ENCODE results near the gene DHRS13.
A peak's percentile ranks its signal among the peaks of the same experiment; 100 is the strongest.

DHRS13 gene

DNA sequence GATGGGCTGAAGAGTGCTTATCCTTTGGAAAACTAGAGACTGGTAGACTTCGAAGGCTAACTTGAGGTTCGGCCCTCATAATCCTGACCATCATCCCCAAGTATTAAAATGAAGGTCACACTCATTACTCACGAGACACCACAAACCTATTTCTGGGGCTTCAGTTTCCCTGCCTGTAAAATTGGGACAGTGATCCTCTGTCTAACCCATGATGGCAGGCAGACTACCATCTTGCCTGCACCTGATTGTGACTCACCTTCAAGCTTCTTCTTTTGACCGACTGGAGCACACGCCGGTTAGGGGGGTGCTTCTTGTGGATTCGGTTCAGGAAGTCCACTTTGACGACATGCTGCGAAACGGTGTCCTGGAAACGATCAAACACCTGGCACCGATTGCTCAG is 14.2 kb upstream of the DHRS13 start:
- H3K4me3 ChIP-seq (ENCODE audit: low read depth, low read length): no peak overlapping the region
- in situ Hi-C loops (cut with HindIII; ENCODE audit: low pct_ligation_motif_present, low sequenced_read_pairs): no loop called here
- H3K27me3 ChIP-seq (replicated peaks): no peaks in the 10 kb centered on the region
- no peak for DNase-seq
- TF ChIP-seq, protein P1, sequence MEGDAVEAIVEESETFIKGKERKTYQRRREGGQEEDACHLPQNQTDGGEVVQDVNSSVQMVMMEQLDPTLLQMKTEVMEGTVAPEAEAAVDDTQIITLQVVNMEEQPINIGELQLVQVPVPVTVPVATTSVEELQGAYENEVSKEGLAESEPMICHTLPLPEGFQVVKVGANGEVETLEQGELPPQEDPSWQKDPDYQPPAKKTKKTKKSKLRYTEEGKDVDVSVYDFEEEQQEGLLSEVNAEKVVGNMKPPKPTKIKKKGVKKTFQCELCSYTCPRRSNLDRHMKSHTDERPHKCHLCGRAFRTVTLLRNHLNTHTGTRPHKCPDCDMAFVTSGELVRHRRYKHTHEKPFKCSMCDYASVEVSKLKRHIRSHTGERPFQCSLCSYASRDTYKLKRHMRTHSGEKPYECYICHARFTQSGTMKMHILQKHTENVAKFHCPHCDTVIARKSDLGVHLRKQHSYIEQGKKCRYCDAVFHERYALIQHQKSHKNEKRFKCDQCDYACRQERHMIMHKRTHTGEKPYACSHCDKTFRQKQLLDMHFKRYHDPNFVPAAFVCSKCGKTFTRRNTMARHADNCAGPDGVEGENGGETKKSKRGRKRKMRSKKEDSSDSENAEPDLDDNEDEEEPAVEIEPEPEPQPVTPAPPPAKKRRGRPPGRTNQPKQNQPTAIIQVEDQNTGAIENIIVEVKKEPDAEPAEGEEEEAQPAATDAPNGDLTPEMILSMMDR (IDR thresholded peaks at IDR 0.05; ENCODE audit: low read depth, low read length, missing control alignments): no peak
- no peak overlapping the region for H3K27ac ChIP-seq
- peaks cover 86% of the 10 kb centered on the region for H3K36me3 ChIP-seq (replicated peaks)

- no peaks in the 10 kb centered on the region for H3K27me3 ChIP-seq (replicated peaks)
- in situ Hi-C loops (cut with HindIII; ENCODE audit: low pct_ligation_motif_present, low sequenced_read_pairs): no loop called here
- TF ChIP-seq, protein P1 (IDR thresholded peaks at IDR 0.05; ENCODE audit: low read depth, low read length, missing control alignments): peak; percentile 68
- peaks cover 89% of the 10 kb centered on the region for H3K36me3 ChIP-seq (replicated peaks)
- DNase-seq: no peak
- no peak overlapping the region for H3K4me3 ChIP-seq (ENCODE audit: low read depth, low read length)
- no peak overlapping the region for H3K27ac ChIP-seq
Observed at GRCh38 chr17:28916302-28916934, 13.5 kb upstream of the DHRS13 start.

DNA sequence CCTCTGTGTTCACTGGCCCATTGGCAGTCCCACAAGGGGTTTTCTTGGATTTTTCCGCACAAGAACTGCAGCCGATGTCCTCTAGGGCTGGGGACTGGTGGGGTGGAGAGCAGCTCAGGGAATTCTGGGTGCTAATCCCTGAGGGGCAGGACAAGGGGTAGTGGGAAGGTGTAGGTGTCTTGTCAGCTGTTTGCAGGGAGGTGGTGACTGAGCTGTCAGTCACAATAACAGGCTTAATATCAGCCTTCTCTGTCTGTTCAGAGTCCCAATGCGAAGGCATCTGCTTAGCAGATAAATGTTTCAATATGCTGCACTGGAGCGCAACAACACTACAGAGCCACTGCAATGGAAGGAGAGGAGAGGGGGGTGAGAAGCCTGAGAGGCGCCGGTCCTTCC is 10.1 kb upstream of the DHRS13 start:
- Histone ChIP-seq H3K27ac (no peak overlapping the region), H3K36me3 (replicated peaks) (peaks cover 98% of the 10 kb centered on the region), H3K4me3 (ENCODE audit: low read depth, low read length) (no peak overlapping the region), H3K27me3 (replicated peaks) (no peaks in the 10 kb centered on the region)
- in situ Hi-C loops (cut with HindIII; ENCODE audit: low pct_ligation_motif_present, low sequenced_read_pairs): no loop called here
- no peak for DNase-seq
- TF ChIP-seq, protein P1 (IDR thresholded peaks at IDR 0.05; ENCODE audit: low read depth, low read length, missing control alignments): no peak

DNA sequence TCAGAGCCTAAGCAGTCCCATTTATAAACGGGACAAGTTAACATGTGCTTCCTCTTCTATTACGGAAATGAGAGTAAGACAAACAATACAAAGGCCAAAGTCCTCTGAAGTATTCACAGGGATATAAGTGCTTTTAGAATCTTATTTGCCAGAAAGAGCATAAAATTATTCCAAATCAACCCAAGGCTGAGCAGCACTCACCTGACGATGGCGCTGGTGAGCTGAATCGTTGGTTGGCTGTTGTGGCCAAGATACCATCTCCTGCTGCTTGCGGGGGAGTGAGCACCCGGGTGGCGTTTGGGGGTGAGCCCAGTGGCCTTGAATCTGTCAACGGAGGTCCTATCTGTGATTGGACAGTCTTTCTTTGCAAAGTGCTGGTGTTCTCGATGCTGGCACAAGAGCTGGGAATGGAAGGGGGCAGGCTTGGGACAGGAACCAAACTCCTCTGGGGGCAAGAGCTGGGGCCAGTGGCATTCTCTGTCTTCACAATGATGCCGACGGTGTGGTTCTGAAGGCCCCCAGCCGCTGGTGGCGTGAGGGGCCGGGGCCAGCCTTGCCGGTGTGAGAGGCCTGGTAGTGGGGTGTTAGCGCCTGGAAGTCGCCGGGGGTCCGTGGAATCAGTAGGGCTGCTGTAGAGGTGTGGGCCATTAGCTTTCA is 9.5 kb upstream of the DHRS13 start:
- Histone ChIP-seq H3K4me3 (ENCODE audit: low read depth, low read length) (no peak overlapping the region), H3K36me3 (replicated peaks) (peaks cover 98% of the 10 kb centered on the region), H3K27ac (no peak overlapping the region), H3K27me3 (replicated peaks) (no peaks in the 10 kb centered on the region)
- no peak for DNase-seq
- in situ Hi-C loops (cut with HindIII; ENCODE audit: low pct_ligation_motif_present, low sequenced_read_pairs): no loop called here
- TF ChIP-seq, protein P1 (IDR thresholded peaks at IDR 0.05; ENCODE audit: low read depth, low read length, missing control alignments): peak; percentile 55

- no peak for DNase-seq
- H3K27me3 ChIP-seq (replicated peaks): no peaks in the 10 kb centered on the region
- TF ChIP-seq, protein P1 (IDR thresholded peaks at IDR 0.05; ENCODE audit: low read depth, low read length, missing control alignments): no peak
- in situ Hi-C loops (cut with HindIII; ENCODE audit: low pct_ligation_motif_present, low sequenced_read_pairs): no loop called here
- peaks cover 96% of the 10 kb centered on the region for H3K36me3 ChIP-seq (replicated peaks)
- H3K4me3 ChIP-seq (ENCODE audit: low read depth, low read length): no peak overlapping the region
- no peak overlapping the region for H3K27ac ChIP-seq
Observed at GRCh38 chr17:28911411-28912045, 8.6 kb upstream of the DHRS13 start.

All from brain microvascular endothelial cell (primary cell).